HG02884 (cell line): Measurements from ENCODE around the gene TNFRSF21.
"Not testable (repeated sequence)": the region's sequence is repeated elsewhere in the genome, so short reads cannot be mapped to it uniquely, and the experiment has no call there.

ENCODE experiments used
- ATAC-seq: cut with Tn5 transposase; IDR thresholded peaks from one replicate; pipeline ENCODE4 v1.9.1; 2021; ENCODE audit warnings: mild to moderate bottlenecking, moderate library complexity; ENCODE audit not compliant: unreplicated experiment

TNFRSF21 gene

GRCh38 chr6:47323321-47323720 lies 13.6 kb upstream of the TNFRSF21 start:
- ATAC-seq: no peak

DNA sequence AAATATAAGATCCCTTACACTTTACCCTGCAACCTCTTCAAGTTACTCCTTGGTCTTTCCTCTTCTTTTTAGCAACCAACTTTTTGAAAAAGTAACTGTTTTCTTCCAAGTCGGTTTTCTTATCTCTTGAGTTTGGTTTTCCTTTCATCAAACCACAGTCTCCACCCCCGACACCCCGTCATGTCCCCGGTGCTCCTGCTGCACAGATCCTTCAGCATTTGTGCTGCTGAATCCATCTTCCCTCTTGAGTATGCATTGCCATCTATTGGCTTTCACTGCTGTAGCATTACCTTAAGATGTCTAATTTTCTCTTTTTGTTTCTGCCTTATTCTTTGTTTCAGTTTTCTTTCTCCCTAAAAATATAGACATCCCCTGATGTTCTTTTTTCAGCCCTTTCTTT lies 11.9 kb upstream of the TNFRSF21 start:
- ATAC-seq: no peak

DNA sequence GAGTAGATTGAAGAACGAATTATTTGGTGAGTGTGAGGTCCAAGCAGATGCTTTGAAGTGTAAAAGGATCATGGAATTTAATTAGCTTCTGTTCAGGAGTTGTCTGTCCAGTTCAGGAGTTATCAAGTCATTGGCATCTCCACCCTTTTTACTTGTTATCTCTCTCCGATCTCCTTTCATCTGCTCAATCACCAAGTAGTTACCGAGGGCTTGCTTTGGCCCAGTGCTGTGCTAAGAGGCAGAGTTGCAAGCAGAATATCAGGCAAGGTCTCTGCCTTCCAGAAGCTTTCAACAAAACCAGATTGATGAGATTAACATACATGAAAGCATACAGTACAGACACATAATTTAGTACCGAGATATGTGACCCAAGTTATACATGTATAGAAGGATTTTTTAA lies 10.2 kb upstream of the TNFRSF21 start:
- ATAC-seq: no peak

GRCh38 chr6:47319382-47319781 lies 9.7 kb upstream of the TNFRSF21 start:
- ATAC-seq: no peak

GRCh38 chr6:47318236-47318989 lies 8.7 kb upstream of the TNFRSF21 start:
- ATAC-seq: no peak

- not testable (repeated sequence) for ATAC-seq
Observed at GRCh38 chr6:47315181-47315580, 5.5 kb upstream of the TNFRSF21 start.

GRCh38 chr6:47310131-47310480 lies 401 bp upstream of the TNFRSF21 start:
- ATAC-seq: peak; percentile 2

- ATAC-seq: peak; percentile 6
Observed at GRCh38 chr6:47308552-47309290, 984 bp downstream of the TNFRSF21 start.

DNA sequence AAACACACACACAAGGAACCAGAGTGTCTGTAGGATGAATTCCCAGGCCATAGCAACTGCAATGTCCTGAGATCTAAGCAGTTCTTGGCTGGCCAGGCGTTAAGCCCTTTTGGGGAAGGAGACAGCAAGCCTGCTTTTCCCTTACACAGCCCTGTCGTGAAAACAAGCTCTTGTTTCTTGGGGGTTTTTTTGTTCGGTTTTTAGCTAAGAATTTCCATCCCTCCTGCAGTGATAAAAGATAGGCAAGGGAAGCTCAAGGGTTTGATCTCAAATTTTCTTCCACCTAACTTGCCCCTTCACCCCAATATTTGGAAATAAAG lies 1.5 kb downstream of the TNFRSF21 start:
- ATAC-seq: no peak

- ATAC-seq: no peak
Observed at GRCh38 chr6:47307362-47308197, 2.1 kb downstream of the TNFRSF21 start.

- ATAC-seq: no peak
Observed at GRCh38 chr6:47306887-47307286, 2.8 kb downstream of the TNFRSF21 start.

- no peak for ATAC-seq
Observed at GRCh38 chr6:47303861-47304260, 5.8 kb downstream of the TNFRSF21 start.

GRCh38 chr6:47303342-47303741 lies 6.4 kb downstream of the TNFRSF21 start:
- peak; percentile 64 for ATAC-seq

GRCh38 chr6:47302043-47302442 lies 7.7 kb downstream of the TNFRSF21 start:
- ATAC-seq: no peak

DNA sequence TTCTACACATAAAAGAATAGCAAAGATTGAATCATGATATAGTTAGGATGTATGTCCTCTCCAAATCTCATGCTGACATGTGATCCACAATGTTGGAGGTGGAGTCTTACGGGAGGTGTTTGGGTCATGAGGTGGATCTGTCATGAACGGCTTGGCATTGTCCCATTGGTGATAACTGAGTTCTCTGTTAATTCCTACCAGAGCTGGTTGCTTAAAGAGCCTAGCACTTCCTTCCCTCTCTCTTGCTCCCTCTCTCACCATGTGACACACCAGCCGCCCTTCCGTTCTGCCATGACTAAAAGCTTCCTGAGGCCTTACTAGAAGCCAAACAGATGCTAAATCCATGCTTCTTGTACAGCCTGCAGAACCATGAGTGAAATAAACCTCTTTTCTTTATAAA lies 8.3 kb downstream of the TNFRSF21 start:
- ATAC-seq: no peak

- no peak for ATAC-seq
Observed at GRCh38 chr6:47300417-47300816, 9.3 kb downstream of the TNFRSF21 start.

DNA sequence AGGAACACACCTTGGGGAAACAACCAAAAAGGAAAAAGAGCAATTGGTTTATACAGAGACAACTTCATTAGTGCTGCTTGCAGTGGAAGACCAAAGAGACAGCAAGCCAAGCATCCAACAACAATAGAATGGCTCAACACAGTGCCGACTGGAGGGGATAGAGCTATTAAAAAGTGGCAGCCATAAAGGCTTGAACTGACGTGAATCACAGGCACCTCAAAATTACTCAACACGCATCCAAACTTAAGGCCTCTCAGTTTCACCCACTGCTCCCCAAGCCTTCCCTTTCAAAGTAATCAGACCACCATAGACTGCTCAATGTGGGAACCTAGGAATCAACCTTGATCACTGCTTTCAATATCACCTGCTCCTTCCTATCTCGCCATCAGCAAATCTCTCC lies 9.7 kb downstream of the TNFRSF21 start:
- ATAC-seq: no peak

DNA sequence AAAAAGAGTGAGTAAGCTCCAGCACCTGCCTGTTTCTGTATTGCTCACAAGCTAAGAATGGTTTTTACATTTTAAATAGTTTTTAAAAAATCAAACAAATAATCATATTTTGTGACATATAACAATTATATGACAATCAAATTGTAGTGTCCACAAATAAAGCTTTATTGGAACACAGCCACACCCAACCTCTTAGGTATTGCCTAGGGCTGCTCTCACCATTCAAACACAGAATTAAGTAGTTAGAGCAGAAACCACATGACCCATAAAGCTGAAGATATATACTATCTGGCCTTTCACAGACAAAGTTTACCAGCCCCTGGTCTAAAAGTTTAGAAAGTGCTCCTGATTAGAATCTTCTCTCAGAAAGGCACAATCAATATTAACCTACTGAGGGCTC lies 11.2 kb downstream of the TNFRSF21 start:
- ATAC-seq: no peak

- ATAC-seq: no peak
Observed at GRCh38 chr6:47294990-47295389, 14.7 kb downstream of the TNFRSF21 start.

GRCh38 chr6:47292944-47293343 lies 16.8 kb downstream of the TNFRSF21 start:
- ATAC-seq: no peak

DNA sequence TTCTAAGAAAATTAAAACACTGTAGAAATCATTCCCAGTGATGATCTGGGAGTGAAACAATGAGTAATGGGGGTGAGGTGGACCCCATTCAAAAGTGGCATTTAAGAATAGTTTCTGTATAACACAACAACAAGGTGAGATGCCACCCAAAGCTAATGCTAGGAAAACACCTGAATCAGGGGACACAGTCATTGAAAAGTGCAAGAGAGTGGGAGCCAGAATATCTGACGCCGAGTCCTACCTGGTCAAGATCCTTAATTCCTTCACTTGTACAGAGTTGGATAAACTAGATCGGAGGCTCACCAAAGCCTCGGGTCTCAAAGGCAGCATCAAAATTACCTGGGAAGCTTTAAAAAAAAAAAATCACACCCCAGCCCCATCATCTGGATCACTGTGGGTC lies 17.7 kb downstream of the TNFRSF21 start:
- no peak for ATAC-seq
